H1 (cell line): ENCODE measurements around the gene PDCL3. TPM values are rescaled to one million over a fixed set of nuclear protein-coding genes. Genes with fewer than 3 reads are reported as not detected.

Experiments used
- ATF2 ChIP-seq: IDR thresholded peaks from 2 replicates; pipeline ENCODE4 v1.6.1; 2012; ENCODE audit warnings: low read length, inconsistent platforms
- CTCF ChIP-seq, 3 experiments: IDR thresholded peaks; 1 replicate in 2 of 3; 2 replicates in 1 of 3; pipeline versions ENCODE4 v1.5.1 to v1.6.1; 2011; ENCODE audit warnings: low read length in 3 of 3, mild to moderate bottlenecking in 3 of 3, inconsistent platforms in 2 of 3, low read depth in 1 of 3, moderate library complexity in 1 of 3; ENCODE audit not compliant: insufficient read depth in 1 of 3; ENCODE audit errors: control extremely low read depth in 1 of 3
- HDAC6 ChIP-seq: IDR thresholded peaks from one replicate; pipeline ENCODE4 v1.7.1; 2012; ENCODE audit warnings: low read depth, mild to moderate bottlenecking, inconsistent platforms, low read length, moderate library complexity
- polyA plus RNA-seq, 7 experiments: library from polyadenylated mRNA; depleted of rRNA in 3 of 7; stranded (reverse) in 5 of 7; unstranded in 2 of 7; fragments of >200 nt in 5 of 7; fragments of 200-250 nt in 2 of 7; gene quantifications; 1 replicate in 5 of 7; 2 replicates in 1 of 7; 4 replicates in 1 of 7; pipeline versions ENCODE4 v1.2.1 to v1.2.3, GENCODE V29; 2011 to 2013; ENCODE audit warnings: missing spikeins in 2 of 7, mixed read lengths in 2 of 7
- total RNA-seq: library from RNA; stranded (reverse); fragmentation: NEBNext Ultra II Directional; extraction: Animal tissue kit (Norgen Biotek cat#: 25700); gene quantifications from 2 replicates; pipeline ENCODE4 v1.2.1, GENCODE V29; 2021

PDCL3 gene
- total and polyA plus RNA-seq, 2 of the 8 experiments (the other 6 are each of a cell fraction or from before 2014, with no cell fraction given): 19.8 to 29.4 TPM

GRCh38 chr2:100606726-100607343, 44.0 kb downstream of the PDCL3 start (continued):
- peak; percentile 23 to 91 (median 62) for TF ChIP-seq CTCF (IDR thresholded peaks at IDR 0.05; ENCODE audit: control extremely low read depth in 1 of 3, insufficient read depth in 1 of 3, low read depth in 1 of 3, low read length in 3 of 3)
- no peak for TF ChIP-seq HDAC6
- TF ChIP-seq ATF2: no peak
